GM18520 (cell line): Measurements from ENCODE around the gene TET1.
A peak's percentile ranks its signal among the peaks of the same experiment; 100 is the strongest.
"Not testable (repeated sequence)": the region's sequence is repeated elsewhere in the genome, so short reads cannot be mapped to it uniquely, and the experiment has no call there.

Experiments
- ATAC-seq: cut with Tn5 transposase; IDR thresholded peaks from one replicate; pipeline ENCODE4 v1.9.1; 2021; ENCODE audit not compliant: unreplicated experiment

TET1 gene

GRCh38 chr10:68606918-68607317 lies 46.8 kb downstream of the TET1 start:
- no peak for ATAC-seq

DNA sequence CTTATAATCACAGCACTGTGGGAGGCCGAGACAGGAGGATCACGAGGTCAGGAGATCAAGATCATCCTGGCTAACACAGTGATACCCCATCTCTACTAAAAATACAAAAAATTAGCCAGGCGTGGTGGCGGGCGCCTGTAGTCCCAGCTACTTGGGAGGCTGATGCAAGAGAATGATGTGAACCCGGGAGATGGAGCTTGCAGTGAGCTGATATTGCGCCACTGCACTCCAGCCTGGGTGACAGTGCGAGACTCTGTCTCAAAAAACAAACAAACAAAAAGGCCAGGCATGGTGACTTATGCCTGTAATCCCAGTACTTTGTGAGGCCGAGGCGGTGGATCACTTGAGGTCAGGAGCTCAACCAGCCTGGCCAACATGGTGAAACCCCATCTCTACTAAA lies 49.9 kb downstream of the TET1 start:
- not testable (repeated sequence) for ATAC-seq

- ATAC-seq = no peak
Measured at GRCh38 chr10:68611227-68611626, 51.1 kb downstream of the TET1 start.

DNA sequence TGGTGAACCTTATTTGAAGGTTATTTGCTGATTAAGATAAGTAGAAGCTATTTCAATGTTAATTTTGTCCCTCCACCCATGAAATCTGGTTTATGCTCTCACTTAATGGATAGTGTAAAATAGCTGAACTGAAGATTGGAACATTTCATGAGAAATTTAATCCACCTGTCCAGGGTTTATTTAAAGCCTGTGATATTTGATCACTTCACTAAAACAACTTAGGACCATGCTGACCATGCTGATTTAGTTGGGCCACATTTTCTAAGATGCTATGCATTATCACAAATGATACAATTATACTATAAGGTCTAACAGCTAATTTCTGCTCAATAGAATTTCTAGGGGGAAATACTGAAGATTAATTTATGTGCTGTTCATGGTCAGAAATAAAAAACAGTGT lies 53.8 kb downstream of the TET1 start:
- ATAC-seq = not testable (repeated sequence)

- ATAC-seq = not testable (repeated sequence)
Measured at GRCh38 chr10:68617691-68618090, 57.6 kb downstream of the TET1 start.

- ATAC-seq = no peak
Measured at GRCh38 chr10:68618234-68618633, 58.1 kb downstream of the TET1 start.

DNA sequence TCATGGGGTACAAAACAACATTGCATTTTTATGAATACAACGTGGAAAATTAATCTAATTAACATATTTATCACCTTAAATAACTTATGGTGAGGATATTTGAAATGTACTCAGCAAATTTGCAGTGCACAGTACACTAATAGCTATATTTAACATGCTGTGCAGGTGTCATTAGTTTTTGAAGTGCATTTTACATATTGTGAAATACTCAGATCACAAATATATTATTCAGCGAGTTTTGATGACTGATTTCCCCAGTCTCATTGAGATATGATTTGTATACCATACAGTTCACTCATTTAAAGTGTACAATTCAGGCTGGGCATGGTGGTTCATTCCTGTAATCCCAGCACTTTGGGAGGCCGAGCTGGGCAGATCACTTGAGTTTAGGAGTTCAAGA lies 59.5 kb downstream of the TET1 start:
- ATAC-seq = no peak

GRCh38 chr10:68625316-68625921 lies 65.3 kb downstream of the TET1 start:
- no peak for ATAC-seq

- no peak for ATAC-seq
Measured at GRCh38 chr10:68628576-68629127, 68.5 kb downstream of the TET1 start.

GRCh38 chr10:68632271-68632560 lies 72.1 kb downstream of the TET1 start:
- not testable (repeated sequence) for ATAC-seq

DNA sequence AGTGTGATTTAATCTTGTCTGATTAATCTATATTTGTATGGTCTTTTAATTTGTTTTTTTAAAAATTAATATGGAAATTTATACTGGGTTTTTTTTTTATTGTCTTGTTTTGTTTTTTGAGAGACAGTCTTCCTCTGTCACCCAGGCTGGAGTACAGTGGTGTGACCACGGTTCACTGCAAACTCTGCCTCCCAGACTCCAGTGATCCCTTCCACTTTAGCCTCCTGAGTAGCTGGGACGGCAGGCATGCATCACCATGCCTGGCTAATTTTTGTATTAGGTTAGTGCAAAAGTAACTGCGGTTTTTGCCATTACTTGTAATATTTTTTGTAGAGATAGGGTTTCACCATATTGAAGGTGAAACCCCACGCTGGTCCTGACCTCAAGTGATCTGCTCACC lies 73.1 kb downstream of the TET1 start:
- no peak for ATAC-seq

DNA sequence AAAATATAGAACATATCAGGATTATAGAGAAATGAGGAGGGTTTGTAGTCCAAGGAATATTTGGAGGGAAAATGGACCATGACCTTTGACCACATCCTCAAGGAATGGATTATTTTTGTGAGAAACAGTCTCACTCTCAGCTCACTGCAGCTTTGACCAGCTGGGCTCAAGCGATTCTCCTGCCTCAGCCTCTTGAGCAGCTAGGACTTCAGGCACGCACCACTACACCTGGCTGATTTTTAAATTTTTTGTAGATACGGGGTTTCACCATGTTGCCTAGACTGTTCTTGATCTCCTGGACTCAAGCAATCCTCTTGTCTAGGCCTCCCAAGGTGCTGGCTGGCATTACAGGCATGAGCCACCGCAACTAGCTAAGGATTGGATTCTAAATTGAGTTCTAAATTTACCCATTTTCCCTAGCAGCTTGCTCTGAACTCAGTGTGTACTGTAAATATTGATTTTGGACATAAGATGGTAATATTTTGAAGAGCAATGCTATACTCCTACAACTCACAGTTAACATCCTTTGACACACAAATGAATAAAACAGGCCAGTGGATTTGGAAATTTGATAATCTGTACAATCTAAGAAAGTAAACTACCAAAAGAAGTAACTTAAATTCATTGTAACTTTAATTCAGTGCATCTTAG lies 73.8 kb downstream of the TET1 start:
- no peak for ATAC-seq

DNA sequence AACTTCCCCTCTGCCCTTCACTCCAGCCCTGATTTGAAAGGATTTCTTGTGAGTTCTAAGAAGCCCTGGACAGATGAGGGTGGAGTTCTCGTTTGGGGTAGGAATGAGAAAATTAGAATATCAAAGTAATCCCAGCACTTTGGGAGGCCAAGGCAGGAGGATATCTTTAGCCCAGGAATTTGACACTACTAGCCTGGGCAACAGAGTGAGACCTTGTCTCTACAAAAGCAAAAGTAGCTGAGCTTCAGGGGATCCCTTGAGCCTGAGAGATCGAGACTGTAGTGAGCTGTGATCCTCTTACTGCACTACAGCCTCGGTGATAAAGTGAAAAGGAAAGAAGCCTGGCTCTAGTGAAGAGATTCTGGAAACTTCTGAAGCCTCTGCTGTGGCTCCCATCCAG lies 76.2 kb downstream of the TET1 start:
- ATAC-seq = no peak

GRCh38 chr10:68643550-68643949 lies 83.4 kb downstream of the TET1 start:
- ATAC-seq = not testable (repeated sequence)

DNA sequence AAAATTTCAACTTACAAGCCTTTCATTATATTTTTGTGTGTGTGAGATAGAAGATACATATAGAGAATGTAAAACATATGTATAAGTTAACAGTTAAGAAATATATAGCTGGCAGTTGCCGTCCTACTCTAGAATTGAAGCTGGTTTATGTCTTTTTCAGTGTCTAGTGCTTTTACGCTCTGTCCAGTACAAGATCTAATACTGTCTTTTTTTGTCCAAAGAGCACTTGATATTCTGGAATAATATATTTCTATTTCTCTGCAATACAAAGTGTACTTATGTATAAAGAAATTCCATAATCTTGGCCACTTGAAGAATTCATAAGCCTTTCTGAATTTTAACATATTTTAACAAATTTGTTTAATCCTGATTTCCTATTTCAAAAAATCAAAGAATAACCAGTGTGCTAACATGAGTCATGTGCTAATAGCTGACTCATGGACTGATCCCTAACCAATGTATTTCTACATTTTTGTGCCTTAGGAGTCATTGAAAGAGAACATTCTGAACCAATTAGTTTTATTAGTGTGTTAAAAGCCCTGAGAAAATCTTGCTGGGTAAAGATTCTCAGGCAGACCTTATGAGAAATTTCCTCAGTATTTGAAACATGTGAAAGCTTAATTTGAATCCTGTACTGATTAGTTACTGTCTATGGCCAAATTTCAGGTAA lies 87.7 kb downstream of the TET1 start:
- ATAC-seq = no peak

DNA sequence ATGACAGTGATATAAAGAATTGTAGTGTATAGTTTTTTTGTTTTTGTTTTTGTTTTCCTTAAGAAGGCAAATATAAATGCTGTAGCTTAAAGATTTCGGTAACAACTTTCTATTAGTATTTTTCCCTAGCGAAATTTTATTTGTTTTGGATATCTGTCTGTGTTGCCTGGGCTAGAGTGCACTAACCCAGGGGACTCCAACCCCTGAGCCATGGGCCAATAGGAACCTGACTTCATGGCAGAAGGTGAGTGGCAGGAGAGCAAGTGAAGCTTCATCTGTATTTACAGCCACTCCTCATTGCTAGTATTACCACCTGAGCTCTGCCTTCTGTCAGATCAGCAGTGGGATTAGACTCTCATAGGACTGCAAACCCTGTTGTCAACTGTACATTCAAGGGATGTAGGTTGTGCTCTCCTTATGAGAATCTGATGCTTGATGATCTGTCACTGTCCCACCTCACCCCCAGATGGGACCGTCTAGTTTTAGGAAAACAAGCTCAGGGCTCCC lies 95.5 kb downstream of the TET1 start:
- ATAC-seq = no peak

DNA sequence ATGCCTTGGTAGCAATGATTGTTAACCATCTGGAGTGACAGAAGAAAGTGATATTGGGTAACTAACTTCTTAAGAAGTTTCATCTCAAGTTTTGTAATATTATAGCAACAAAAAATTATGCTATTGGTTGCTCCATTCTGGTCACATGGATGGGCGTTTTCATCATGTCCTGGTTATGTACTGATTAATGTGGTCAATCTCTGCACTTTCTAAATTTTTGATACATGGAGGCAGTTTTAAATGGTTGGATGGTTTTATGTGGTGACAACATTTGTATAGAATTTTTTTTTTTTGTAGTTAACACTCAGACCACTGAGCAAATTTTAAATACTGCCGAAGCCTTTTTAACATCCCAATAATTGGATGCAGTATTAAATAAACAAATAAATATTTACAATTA lies 105.7 kb downstream of the TET1 start:
- no peak for ATAC-seq

GRCh38 chr10:68666280-68666760 lies 106.2 kb downstream of the TET1 start:
- no peak for ATAC-seq

DNA sequence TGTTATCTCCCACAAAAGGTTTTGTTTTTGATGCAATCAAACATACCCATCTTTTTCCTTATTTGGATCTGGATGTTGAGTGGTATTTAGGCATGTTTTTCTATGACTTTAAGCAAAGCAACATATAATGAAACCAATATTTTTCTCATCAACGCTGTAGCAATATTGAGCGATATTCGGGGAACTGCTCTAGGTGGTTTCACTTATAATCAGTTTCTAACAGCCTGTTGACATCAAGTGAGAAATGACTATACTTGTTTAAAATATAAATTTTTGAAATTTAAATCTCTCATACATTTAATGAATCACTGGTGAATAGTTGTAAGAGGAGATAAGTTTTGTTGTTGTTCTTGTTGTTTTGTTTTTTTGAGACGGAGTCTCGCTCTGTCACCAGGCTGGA lies 108.1 kb downstream of the TET1 start:
- no peak for ATAC-seq

DNA sequence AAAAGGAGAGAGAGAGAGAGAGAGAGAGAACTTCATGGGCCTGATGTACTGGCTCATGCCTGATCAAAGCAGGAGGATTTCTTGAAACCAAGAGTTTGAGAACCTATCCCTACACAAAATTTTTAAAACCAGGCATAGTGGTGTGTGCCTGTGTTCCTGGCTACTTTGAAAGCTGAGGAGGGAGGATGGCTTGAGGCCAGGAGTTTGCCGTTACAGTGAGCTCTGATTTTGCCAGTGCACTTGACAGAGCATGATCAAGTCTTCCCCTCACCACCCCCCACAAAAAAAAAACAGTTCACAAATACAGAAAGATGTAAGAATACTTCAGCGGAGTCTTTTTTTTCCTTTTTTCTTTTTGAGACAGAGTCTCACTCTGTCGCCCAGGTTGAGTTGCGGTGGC lies 108.8 kb downstream of the TET1 start:
- ATAC-seq = no peak

DNA sequence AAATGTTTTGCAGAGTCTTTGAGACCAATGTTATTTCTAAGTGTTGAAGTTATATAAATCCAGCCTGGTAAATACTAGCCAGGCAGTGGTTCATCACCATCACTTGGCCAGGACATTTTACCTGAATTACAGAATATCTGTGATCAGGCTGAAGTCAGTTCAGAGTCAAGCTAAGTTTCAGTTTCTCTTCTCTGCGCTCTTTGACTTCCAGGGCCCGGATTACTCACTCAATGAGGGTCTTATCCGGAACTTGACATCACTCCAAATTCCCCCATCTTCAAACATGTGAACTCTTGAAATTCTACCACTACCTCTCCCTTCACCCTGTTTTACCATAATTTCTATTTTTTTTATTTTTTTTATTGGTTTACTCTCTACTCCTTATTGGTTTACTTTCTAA lies 124.3 kb downstream of the TET1 start:
- peak; percentile 73 for ATAC-seq

- no peak for ATAC-seq
Measured at GRCh38 chr10:68696018-68696417, 135.9 kb downstream of the TET1 start.
